Transverse colon (tissue), 4 donors: ENCODE data around the gene NRAS.

ENCODE experiments used
- EP300 ChIP-seq: sonication (generic); formaldehyde crosslinking; IDR thresholded peaks from one replicate; pipeline ENCODE4 v1.6.1; 2017; ENCODE audit warnings: antibody characterized with exemption, low read depth
- POLR2A ChIP-seq: fragments of 450-650 bp; IDR thresholded peaks from one replicate; pipeline ENCODE4 v1.6.1; 2016; ENCODE audit warnings: antibody characterized with exemption, mild to moderate bottlenecking, moderate library complexity
- POLR2AphosphoS5 ChIP-seq, 3 donors: sonication (generic); formaldehyde crosslinking; IDR thresholded peaks; one replicate each; pipeline ENCODE4 v1.6.1; 2016; ENCODE audit warnings: antibody characterized with exemption in 3 of 3
- TF ChIP-seq, protein P1 (sequence below), 5 experiments: fragments of 200-600 bp in 3 of 5; fragments of 450-650 bp in 2 of 5; sonication (generic) in 3 of 5; IDR thresholded peaks; 1 replicate in 2 of 5; 2 replicates in 3 of 5; pipeline ENCODE4 v1.5.1; 2016 to 2017; ENCODE audit warnings: antibody characterized with exemption in 5 of 5, inconsistent platforms in 3 of 5, mild to moderate bottlenecking in 2 of 5, moderate library complexity in 1 of 5

DNA sequence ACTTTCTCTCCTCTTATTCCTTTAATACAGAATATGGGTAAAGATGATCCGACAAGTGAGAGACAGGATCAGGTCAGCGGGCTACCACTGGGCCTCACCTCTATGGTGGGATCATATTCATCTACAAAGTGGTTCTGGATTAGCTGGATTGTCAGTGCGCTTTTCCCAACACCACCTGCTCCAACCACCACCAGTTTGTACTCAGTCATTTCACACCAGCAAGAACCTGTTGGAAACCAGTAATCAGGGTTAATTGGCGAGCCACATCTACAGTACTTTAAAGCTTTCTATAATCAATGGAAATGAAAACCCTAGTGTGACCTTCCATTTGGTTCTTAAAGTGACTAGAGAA, 643 bp downstream of the NRAS start:
- TF ChIP-seq, protein P1, sequence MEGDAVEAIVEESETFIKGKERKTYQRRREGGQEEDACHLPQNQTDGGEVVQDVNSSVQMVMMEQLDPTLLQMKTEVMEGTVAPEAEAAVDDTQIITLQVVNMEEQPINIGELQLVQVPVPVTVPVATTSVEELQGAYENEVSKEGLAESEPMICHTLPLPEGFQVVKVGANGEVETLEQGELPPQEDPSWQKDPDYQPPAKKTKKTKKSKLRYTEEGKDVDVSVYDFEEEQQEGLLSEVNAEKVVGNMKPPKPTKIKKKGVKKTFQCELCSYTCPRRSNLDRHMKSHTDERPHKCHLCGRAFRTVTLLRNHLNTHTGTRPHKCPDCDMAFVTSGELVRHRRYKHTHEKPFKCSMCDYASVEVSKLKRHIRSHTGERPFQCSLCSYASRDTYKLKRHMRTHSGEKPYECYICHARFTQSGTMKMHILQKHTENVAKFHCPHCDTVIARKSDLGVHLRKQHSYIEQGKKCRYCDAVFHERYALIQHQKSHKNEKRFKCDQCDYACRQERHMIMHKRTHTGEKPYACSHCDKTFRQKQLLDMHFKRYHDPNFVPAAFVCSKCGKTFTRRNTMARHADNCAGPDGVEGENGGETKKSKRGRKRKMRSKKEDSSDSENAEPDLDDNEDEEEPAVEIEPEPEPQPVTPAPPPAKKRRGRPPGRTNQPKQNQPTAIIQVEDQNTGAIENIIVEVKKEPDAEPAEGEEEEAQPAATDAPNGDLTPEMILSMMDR (IDR thresholded peaks at IDR 0.05) = no peak
- TF ChIP-seq POLR2AphosphoS5 (IDR thresholded peaks at IDR 0.05) (no peak), POLR2A (no peak), EP300 (no peak)
